Ishikawa (cell line): Measurements from ENCODE around the gene STK39.

Source experiments
- CEBPB ChIP-seq: IDR thresholded peaks from 2 replicates; pipeline ENCODE4 v1.6.1; 2012
- CREB1 ChIP-seq: IDR thresholded peaks from 2 replicates; pipeline ENCODE4 v1.6.1; 2012; ENCODE audit warnings: low read depth
- EGR1 ChIP-seq: IDR thresholded peaks from 2 replicates; pipeline ENCODE4 v1.6.1; 2012
- EP300 ChIP-seq: IDR thresholded peaks from 2 replicates; pipeline ENCODE4 v1.6.1; 2012; ENCODE audit warnings: borderline replicate concordance
- FOXM1 ChIP-seq: IDR thresholded peaks from 2 replicates; pipeline ENCODE4 v1.6.1; 2012; ENCODE audit warnings: low read depth, borderline replicate concordance
- MAX ChIP-seq: IDR thresholded peaks from 2 replicates; pipeline ENCODE4 v1.6.1; 2012
- NFIC ChIP-seq: IDR thresholded peaks from 2 replicates; pipeline ENCODE4 v1.6.1; 2012
- RAD21 ChIP-seq: IDR thresholded peaks from 2 replicates; pipeline ENCODE4 v1.6.1; 2012; ENCODE audit warnings: low read depth
- TAF1 ChIP-seq: IDR thresholded peaks from 2 replicates; pipeline ENCODE4 v1.6.1; 2012; ENCODE audit warnings: low read depth, mild to moderate bottlenecking
- TCF12 ChIP-seq: IDR thresholded peaks from 2 replicates; pipeline ENCODE4 v1.6.1; 2012; ENCODE audit warnings: low read depth
- TEAD4 ChIP-seq: IDR thresholded peaks from 2 replicates; pipeline ENCODE4 v1.6.1; 2012
- YY1 ChIP-seq: IDR thresholded peaks from 2 replicates; pipeline ENCODE4 v1.6.1; 2012; ENCODE audit warnings: low read depth
- ZBTB7A ChIP-seq: IDR thresholded peaks from 2 replicates; pipeline ENCODE4 v1.6.1; 2012; ENCODE audit warnings: low read depth
- TF ChIP-seq, protein P1 (sequence below): IDR thresholded peaks from 2 replicates; pipeline ENCODE4 v1.6.1; 2012
- TF ChIP-seq, protein P2 (sequence below): IDR thresholded peaks from 2 replicates; pipeline ENCODE4 v1.6.1; 2012; ENCODE audit warnings: low read depth, mild to moderate bottlenecking

The STK39 gene

DNA sequence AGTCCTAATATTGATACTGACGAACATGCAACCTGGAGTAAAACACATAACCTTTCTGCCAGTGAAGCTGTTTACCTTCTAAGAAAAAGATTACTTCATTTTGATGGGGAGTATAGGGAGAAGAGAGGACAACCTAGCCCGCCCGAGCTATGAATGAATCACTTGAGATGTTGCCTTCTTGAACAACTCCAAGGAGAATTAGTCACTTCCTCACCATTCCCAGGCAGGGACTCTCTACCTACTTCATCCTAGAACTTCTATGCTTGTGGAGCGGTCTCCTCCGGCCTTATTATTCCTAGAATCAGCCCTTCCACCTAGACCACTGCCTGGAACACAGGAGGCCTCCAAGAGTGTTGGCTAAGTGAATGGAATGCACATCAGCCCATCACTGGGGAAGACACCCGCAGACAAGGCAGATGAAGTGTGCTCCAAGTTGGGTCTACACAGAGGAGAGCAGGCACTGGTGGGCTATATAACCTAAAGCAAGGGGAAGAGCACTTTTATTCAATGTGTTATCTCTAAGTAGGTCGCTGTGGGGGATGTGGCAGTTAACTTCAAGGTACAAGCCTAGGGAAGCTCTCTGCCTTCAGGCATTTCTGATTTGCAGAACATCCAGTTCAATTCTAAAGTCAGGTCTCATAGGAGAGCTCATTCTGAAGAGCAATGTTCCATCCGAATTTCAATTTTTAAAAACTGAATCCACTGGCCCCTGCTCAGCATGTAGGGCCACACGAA is 57.4 kb downstream of the STK39 start:
- TF ChIP-seq EGR1 (no peak), TEAD4 (no peak), TCF12 (no peak), ZBTB7A (no peak), TAF1 (no peak)

DNA sequence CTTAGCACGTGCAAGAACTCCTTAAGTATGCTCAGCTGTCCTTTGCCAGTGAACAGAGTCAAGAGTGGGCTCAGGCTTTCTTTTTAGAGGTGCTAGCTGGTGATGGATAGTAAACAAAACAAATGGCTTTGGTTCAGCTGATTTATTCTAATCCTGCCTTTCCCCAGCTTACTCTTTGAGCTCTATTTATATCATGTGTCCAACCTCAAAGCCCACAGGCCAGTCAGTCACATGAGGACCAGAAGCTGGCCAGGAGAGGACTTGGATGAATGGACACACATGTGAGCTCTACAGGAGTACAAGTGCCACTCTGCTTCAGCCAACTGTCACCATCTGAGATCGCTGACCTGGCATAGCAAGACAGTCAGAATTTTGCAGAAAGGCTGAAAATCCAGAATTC is 59.4 kb downstream of the STK39 start:
- TF ChIP-seq MAX, result no peak
- no peak for TF ChIP-seq NFIC
- no peak for TF ChIP-seq YY1
- TF ChIP-seq, protein P1, sequence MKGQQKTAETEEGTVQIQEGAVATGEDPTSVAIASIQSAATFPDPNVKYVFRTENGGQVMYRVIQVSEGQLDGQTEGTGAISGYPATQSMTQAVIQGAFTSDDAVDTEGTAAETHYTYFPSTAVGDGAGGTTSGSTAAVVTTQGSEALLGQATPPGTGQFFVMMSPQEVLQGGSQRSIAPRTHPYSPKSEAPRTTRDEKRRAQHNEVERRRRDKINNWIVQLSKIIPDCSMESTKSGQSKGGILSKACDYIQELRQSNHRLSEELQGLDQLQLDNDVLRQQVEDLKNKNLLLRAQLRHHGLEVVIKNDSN, result no peak
- no peak for TF ChIP-seq CEBPB
- TF ChIP-seq, protein P2, sequence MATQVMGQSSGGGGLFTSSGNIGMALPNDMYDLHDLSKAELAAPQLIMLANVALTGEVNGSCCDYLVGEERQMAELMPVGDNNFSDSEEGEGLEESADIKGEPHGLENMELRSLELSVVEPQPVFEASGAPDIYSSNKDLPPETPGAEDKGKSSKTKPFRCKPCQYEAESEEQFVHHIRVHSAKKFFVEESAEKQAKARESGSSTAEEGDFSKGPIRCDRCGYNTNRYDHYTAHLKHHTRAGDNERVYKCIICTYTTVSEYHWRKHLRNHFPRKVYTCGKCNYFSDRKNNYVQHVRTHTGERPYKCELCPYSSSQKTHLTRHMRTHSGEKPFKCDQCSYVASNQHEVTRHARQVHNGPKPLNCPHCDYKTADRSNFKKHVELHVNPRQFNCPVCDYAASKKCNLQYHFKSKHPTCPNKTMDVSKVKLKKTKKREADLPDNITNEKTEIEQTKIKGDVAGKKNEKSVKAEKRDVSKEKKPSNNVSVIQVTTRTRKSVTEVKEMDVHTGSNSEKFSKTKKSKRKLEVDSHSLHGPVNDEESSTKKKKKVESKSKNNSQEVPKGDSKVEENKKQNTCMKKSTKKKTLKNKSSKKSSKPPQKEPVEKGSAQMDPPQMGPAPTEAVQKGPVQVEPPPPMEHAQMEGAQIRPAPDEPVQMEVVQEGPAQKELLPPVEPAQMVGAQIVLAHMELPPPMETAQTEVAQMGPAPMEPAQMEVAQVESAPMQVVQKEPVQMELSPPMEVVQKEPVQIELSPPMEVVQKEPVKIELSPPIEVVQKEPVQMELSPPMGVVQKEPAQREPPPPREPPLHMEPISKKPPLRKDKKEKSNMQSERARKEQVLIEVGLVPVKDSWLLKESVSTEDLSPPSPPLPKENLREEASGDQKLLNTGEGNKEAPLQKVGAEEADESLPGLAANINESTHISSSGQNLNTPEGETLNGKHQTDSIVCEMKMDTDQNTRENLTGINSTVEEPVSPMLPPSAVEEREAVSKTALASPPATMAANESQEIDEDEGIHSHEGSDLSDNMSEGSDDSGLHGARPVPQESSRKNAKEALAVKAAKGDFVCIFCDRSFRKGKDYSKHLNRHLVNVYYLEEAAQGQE, result no peak
- no peak for TF ChIP-seq EGR1
- no peak for TF ChIP-seq TCF12
- no peak for TF ChIP-seq TAF1
- TF ChIP-seq ZBTB7A, result no peak
- TF ChIP-seq FOXM1, result no peak
- no peak for TF ChIP-seq TEAD4
- no peak for TF ChIP-seq CREB1
- no peak for TF ChIP-seq EP300
- TF ChIP-seq RAD21, result no peak

DNA sequence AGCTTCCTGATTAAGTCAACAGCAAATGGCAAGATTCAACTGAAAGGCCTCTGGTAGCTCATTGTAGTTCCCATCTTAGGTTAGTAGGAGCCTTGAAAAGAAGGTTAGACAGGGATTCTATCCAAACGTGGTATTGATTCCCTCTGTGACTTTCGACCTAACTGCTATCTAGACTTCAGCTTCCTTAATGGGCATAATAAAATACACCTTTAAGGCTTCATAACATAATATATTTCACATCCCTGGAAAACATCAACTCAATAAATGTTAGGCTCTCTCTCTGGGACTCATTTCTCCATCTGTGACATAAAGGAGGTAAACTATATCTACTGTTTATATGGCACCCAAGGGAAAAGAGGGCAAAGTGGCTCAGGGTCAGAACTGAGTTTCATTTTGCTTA is 60.9 kb downstream of the STK39 start:
- TF ChIP-seq EGR1, result no peak
- TF ChIP-seq CEBPB, result no peak
- TF ChIP-seq MAX, result no peak
- TF ChIP-seq TAF1, result no peak
- TF ChIP-seq, protein P1, result no peak
- no peak for TF ChIP-seq ZBTB7A
- no peak for TF ChIP-seq YY1
- no peak for TF ChIP-seq RAD21
- no peak for TF ChIP-seq TCF12
- TF ChIP-seq EP300, result no peak
- no peak for TF ChIP-seq NFIC
- no peak for TF ChIP-seq CREB1
- no peak for TF ChIP-seq TEAD4
- TF ChIP-seq FOXM1, result no peak
- TF ChIP-seq, protein P2, result no peak

- TF ChIP-seq, protein P1, result no peak
These were observed 61.7 kb downstream of the STK39 start for GRCh38 chr2:168185583-168186274.

GRCh38 chr2:168184681-168185513 is 62.5 kb downstream of the STK39 start:
- TF ChIP-seq CEBPB (no peak), RAD21 (no peak), TAF1 (no peak), ZBTB7A (no peak), TEAD4 (no peak)
- TF ChIP-seq, protein P1, result no peak
